HEK293 (cell line): ENCODE results near the gene PIGQ.

Experiments
- CTCF ChIA-PET: fragments of 350-600 bp; formaldehyde crosslinking; extraction: SDS; loops from one replicate; lab custom pipeline; 2021; ENCODE audit warnings: antibody characterized with exemption; lab: Yijun Ruan, JAX
- POLR2A ChIA-PET: fragments of 300-600 bp; formaldehyde crosslinking; extraction: SDS; loops from one replicate; lab custom pipeline; 2020; ENCODE audit warnings: antibody characterized with exemption, inconsistent platforms; lab: Yijun Ruan, JAX
- H3K27ac ChIP-seq: fragments of 200-500 bp; sonication (Bioruptor generic); 2 replicates; pipeline ENCODE4 v1.5.1; 2014; ENCODE audit warnings: low read depth, low read length, control low read depth, inconsistent platforms; ENCODE audit errors: extremely low read depth
- H3K36me3 ChIP-seq, 2 experiments: fragments of 200-500 bp in 1 of 2; sonication (Bioruptor generic) in 1 of 2; 1 replicate in 1 of 2; 2 replicates in 1 of 2; pipeline ENCODE4 v1.5.1; 2014 to 2017; ENCODE audit warnings: inconsistent platforms in 2 of 2, low read length in 2 of 2; ENCODE audit not compliant: control insufficient read depth in 2 of 2, insufficient read depth in 1 of 2
- H3K4me1 ChIP-seq: fragments of 200-500 bp; sonication (Bioruptor generic); 2 replicates; pipeline ENCODE4 v1.5.1; 2014; ENCODE audit warnings: mild to moderate bottlenecking, low read length, inconsistent platforms; ENCODE audit not compliant: control insufficient read depth, insufficient read depth
- H3K4me3 ChIP-seq: 2 replicates; pipeline ENCODE4 v1.5.1; 2011; ENCODE audit warnings: low read depth, mild to moderate bottlenecking, control low read depth, low read length, moderate library complexity
- H3K9me3 ChIP-seq: fragments of 200-500 bp; sonication (Bioruptor generic); 2 replicates; pipeline ENCODE4 v1.5.1; 2014; ENCODE audit warnings: low read depth, low read length, inconsistent platforms; ENCODE audit not compliant: control insufficient read depth, insufficient read depth
- AEBP2 ChIP-seq: fragments of 450-650 bp; formaldehyde crosslinking; IDR thresholded peaks from 2 replicates; pipeline ENCODE4 v1.5.1; 2016; ENCODE audit warnings: missing biosample characterization, missing genetic modification characterization, borderline replicate concordance
- EGR2 ChIP-seq: fragments of 450-650 bp; formaldehyde crosslinking; IDR thresholded peaks from 2 replicates; pipeline ENCODE4 v1.5.1; 2016; ENCODE audit warnings: low read depth, missing biosample characterization, missing genetic modification characterization
- GLIS1 ChIP-seq: fragments of 450-650 bp; formaldehyde crosslinking; IDR thresholded peaks from 2 replicates; pipeline ENCODE4 v1.5.1; 2016; ENCODE audit warnings: missing biosample characterization, missing genetic modification characterization
- KLF17 ChIP-seq: fragments of 450-650 bp; formaldehyde crosslinking; IDR thresholded peaks from 2 replicates; pipeline ENCODE4 v1.5.1; 2016; ENCODE audit warnings: missing biosample characterization, missing genetic modification characterization
- KLF7 ChIP-seq: fragments of 450-650 bp; formaldehyde crosslinking; IDR thresholded peaks from 2 replicates; pipeline ENCODE4 v1.5.1; 2016; ENCODE audit warnings: missing biosample characterization, missing genetic modification characterization, borderline replicate concordance
- SALL2 ChIP-seq: fragments of 450-650 bp; formaldehyde crosslinking; IDR thresholded peaks from 2 replicates; pipeline ENCODE4 v1.5.0; 2017; ENCODE audit warnings: missing biosample characterization, mild to moderate bottlenecking, missing genetic modification characterization, borderline replicate concordance
- SCRT2 ChIP-seq: fragments of 450-650 bp; formaldehyde crosslinking; IDR thresholded peaks from 2 replicates; pipeline ENCODE4 v1.5.1; 2016; ENCODE audit warnings: missing biosample characterization, missing genetic modification characterization
- SP2 ChIP-seq: fragments of 450-650 bp; formaldehyde crosslinking; IDR thresholded peaks from 2 replicates; pipeline ENCODE4 v1.5.1; 2016; ENCODE audit warnings: missing biosample characterization, missing genetic modification characterization
- SP3 ChIP-seq: fragments of 450-650 bp; formaldehyde crosslinking; IDR thresholded peaks from 2 replicates; pipeline ENCODE4 v1.5.1; 2016; ENCODE audit warnings: missing biosample characterization, missing genetic modification characterization
- TRIM28 ChIP-seq: IDR thresholded peaks from 2 replicates; pipeline ENCODE4 v1.6.1; 2011; ENCODE audit warnings: low read length, control low read depth, borderline replicate concordance
- WT1 ChIP-seq: fragments of 450-650 bp; formaldehyde crosslinking; IDR thresholded peaks from 2 replicates; pipeline ENCODE4 v1.5.1; 2016; ENCODE audit warnings: missing biosample characterization, missing genetic modification characterization
- ZBTB17 ChIP-seq: fragments of 450-650 bp; formaldehyde crosslinking; IDR thresholded peaks from 2 replicates; pipeline ENCODE4 v1.5.1; 2016; ENCODE audit warnings: missing biosample characterization, missing genetic modification characterization
- ZBTB48 ChIP-seq: fragments of 450-650 bp; formaldehyde crosslinking; IDR thresholded peaks from 2 replicates; pipeline ENCODE4 v1.5.1; 2016; ENCODE audit warnings: missing biosample characterization, missing genetic modification characterization
- ZBTB6 ChIP-seq: fragments of 450-650 bp; formaldehyde crosslinking; IDR thresholded peaks from 2 replicates; pipeline ENCODE4 v1.5.1; 2017; ENCODE audit warnings: missing biosample characterization, missing genetic modification characterization
- ZBTB7A ChIP-seq: fragments of 450-650 bp; formaldehyde crosslinking; IDR thresholded peaks from 2 replicates; pipeline ENCODE4 v1.5.1; 2016; ENCODE audit warnings: low read depth, missing biosample characterization, missing genetic modification characterization
- ZFHX2 ChIP-seq: fragments of 450-650 bp; formaldehyde crosslinking; conservative IDR thresholded peaks from 2 replicates; pipeline ENCODE4 v1.5.1; 2016; ENCODE audit warnings: missing biosample characterization, missing genetic modification characterization
- ZIC2 ChIP-seq: fragments of 450-650 bp; formaldehyde crosslinking; IDR thresholded peaks from 2 replicates; pipeline ENCODE4 v1.5.1; 2016; ENCODE audit warnings: missing biosample characterization, missing genetic modification characterization
- ZNF114 ChIP-seq: fragments of 450-650 bp; formaldehyde crosslinking; IDR thresholded peaks from 2 replicates; pipeline ENCODE4 v1.5.0; 2017; ENCODE audit warnings: missing biosample characterization, missing genetic modification characterization
- ZNF132 ChIP-seq: fragments of 450-650 bp; formaldehyde crosslinking; IDR thresholded peaks from 2 replicates; pipeline ENCODE4 v1.5.1; 2017; ENCODE audit warnings: missing biosample characterization, missing genetic modification characterization, borderline replicate concordance
- ZNF280D ChIP-seq: fragments of 450-650 bp; formaldehyde crosslinking; IDR thresholded peaks from 2 replicates; pipeline ENCODE4 v1.5.1; 2016; ENCODE audit warnings: missing biosample characterization, missing genetic modification characterization
- ZNF311 ChIP-seq: fragments of 450-650 bp; formaldehyde crosslinking; IDR thresholded peaks from 2 replicates; pipeline ENCODE4 v1.5.1; 2017; ENCODE audit warnings: missing biosample characterization, missing genetic modification characterization, borderline replicate concordance
- ZNF398 ChIP-seq: fragments of 450-650 bp; formaldehyde crosslinking; IDR thresholded peaks from 2 replicates; pipeline ENCODE4 v1.5.1; 2017; ENCODE audit warnings: missing biosample characterization, missing genetic modification characterization
- ZNF555 ChIP-seq: fragments of 450-650 bp; formaldehyde crosslinking; conservative IDR thresholded peaks from 2 replicates; pipeline ENCODE4 v1.5.1; 2017; ENCODE audit warnings: missing biosample characterization, mild to moderate bottlenecking, missing genetic modification characterization, inconsistent platforms
- ZNF558 ChIP-seq: fragments of 450-650 bp; formaldehyde crosslinking; IDR thresholded peaks from 2 replicates; pipeline ENCODE4 v1.5.1; 2016; ENCODE audit warnings: missing biosample characterization, missing genetic modification characterization
- ZNF654 ChIP-seq: fragments of 450-650 bp; formaldehyde crosslinking; IDR thresholded peaks from 2 replicates; pipeline ENCODE4 v1.5.1; 2016; ENCODE audit warnings: low read depth, missing biosample characterization, missing genetic modification characterization
- TF ChIP-seq, protein P1 (sequence below): fragments of 450-650 bp; formaldehyde crosslinking; IDR thresholded peaks from 2 replicates; pipeline ENCODE4 v1.5.1; 2016; ENCODE audit warnings: missing biosample characterization, missing genetic modification characterization

Gene PIGQ

DNA sequence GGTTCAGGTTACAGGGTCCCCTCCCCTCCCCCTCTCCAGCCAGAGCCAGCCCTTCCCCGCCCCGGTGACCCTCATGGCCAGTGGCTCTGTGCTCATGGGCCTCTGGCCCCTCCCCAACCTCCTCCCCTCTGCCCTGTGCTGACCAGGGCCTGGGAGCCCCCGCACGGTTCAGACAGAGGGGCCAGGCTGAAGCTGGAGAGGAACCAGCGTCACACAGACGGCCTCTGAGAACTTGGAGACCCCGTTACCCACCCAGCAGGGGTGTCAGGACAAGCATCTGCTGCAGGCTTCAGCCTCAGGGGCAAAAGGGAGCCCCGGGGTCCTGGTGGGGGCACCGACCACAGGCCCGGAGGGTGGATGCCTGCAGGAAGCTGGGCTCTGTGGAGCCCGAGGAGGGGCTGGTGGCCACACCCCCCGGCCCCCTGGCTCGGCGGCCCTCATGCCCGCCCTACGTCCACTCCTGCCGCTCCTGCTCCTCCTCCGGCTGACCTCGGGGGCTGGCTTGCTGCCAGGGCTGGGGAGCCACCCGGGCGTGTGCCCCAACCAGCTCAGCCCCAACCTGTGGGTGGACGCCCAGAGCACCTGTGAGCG is 61.1 kb downstream of the PIGQ start, which contains the start of gene WFIKKN1 (continued):
- TF ChIP-seq ZNF280D (tag by site-specific recombination) (no peak), ZNF654 (tag by site-specific recombination) (no peak), ZNF132 (tag by site-specific recombination) (no peak), KLF7 (tag by site-specific recombination) (no peak), ZBTB6 (tag by site-specific recombination) (no peak), AEBP2 (tag by site-specific recombination) (no peak), SCRT2 (peak; percentile 77), ZIC2 (tag by site-specific recombination) (peak; percentile 64), ZBTB7A (tag by site-specific recombination) (no peak), SALL2 (tag by site-specific recombination) (0 out of 2 replicates have a peak, but pooled peaks have one; percentile 16), KLF17 (tag by site-specific recombination) (no peak), ZNF114 (no peak), ZNF555 (tag by site-specific recombination) (no peak), ZNF558 (tag by site-specific recombination) (no peak), TRIM28 (no peak), GLIS1 (tag by site-specific recombination) (peak; percentile 83)
- TF ChIP-seq, protein P1, sequence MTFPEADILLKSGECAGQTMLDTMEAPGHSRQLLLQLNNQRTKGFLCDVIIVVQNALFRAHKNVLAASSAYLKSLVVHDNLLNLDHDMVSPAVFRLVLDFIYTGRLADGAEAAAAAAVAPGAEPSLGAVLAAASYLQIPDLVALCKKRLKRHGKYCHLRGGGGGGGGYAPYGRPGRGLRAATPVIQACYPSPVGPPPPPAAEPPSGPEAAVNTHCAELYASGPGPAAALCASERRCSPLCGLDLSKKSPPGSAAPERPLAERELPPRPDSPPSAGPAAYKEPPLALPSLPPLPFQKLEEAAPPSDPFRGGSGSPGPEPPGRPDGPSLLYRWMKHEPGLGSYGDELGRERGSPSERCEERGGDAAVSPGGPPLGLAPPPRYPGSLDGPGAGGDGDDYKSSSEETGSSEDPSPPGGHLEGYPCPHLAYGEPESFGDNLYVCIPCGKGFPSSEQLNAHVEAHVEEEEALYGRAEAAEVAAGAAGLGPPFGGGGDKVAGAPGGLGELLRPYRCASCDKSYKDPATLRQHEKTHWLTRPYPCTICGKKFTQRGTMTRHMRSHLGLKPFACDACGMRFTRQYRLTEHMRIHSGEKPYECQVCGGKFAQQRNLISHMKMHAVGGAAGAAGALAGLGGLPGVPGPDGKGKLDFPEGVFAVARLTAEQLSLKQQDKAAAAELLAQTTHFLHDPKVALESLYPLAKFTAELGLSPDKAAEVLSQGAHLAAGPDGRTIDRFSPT (tag by site-specific recombination): peak; percentile 86
- TF ChIP-seq, all 188 proteins: peak for 15

DNA sequence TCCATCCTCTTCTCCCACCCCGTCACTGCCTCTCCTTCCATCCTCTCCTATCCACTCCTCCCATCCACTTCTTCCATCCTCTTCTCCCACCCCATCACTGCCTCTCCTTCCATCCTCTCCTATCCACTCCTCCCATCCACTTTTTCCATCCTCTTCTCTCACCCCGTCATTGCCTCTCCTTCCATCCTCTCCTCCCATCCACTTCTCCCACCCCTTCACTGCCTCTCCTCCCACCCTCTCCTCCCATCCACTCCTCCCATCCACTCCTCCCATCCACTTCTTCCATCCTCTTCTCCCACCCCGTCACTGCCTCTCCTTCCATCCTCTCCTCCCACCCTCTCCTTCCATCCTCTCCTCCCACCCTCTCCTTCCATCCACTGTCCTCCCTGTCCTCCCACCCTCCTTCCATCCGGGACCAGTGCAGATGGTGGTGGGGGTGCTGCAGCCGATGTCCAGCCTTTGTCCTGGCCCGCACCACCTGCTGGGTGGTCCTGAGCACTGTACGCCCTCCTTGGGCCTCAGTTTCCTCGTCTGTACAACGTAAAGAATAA is 62.1 kb downstream of the PIGQ start:
- ChIA-PET POLR2A (interaction anchor here (0.7 kb wide), 1 partner anchor 14 kb away, joined by 3 read pairs; no protein-coding TSS in a partner anchor), CTCF (no interaction called here)
- Histone ChIP-seq H3K9me3 (no peaks in the 10 kb centered on the region), H3K36me3 (peaks cover 0 to 20% of the 10 kb centered on the region in 2 experiments; a peak in 1 of 3 replicates), H3K27ac (no peak overlapping the region), H3K4me3 (no peak overlapping the region), H3K4me1 (peaks cover 2% of the 10 kb centered on the region; the same call in 1 of the 2 replicates)
- TF ChIP-seq ZFHX2 (tag by site-specific recombination) (peak; percentile 66), SP2 (peak; percentile 48), SP3 (tag by site-specific recombination) (peak; percentile 85), ZNF398 (tag by site-specific recombination) (0 out of 2 replicates have a peak, but pooled peaks have one; percentile 26), ZBTB17 (tag by site-specific recombination) (peak; percentile 22; the same call in 1 of the 2 replicates), WT1 (tag by site-specific recombination) (peak; percentile 68), ZNF311 (tag by site-specific recombination) (no peak), EGR2 (tag by site-specific recombination) (peak; percentile 91), ZBTB48 (tag by site-specific recombination) (no peak)
